GM21515 (cell line): Measurements from ENCODE around the gene CAST.
A peak's percentile ranks its signal among the peaks of the same experiment; 100 is the strongest.

Experiments used
- ATAC-seq: cut with Tn5 transposase; IDR thresholded peaks from one replicate; pipeline ENCODE4 v1.9.1; 2021; ENCODE audit not compliant: unreplicated experiment

CAST gene

GRCh38 chr5:96671441-96671840, 9.3 kb downstream of the CAST start:
- ATAC-seq = no peak

- ATAC-seq = no peak
Observed at GRCh38 chr5:96673127-96673526, 11.0 kb downstream of the CAST start.

- no peak for ATAC-seq
Observed at GRCh38 chr5:96675882-96676281, 13.7 kb downstream of the CAST start.

- no peak for ATAC-seq
Observed at GRCh38 chr5:96677496-96677895, 15.3 kb downstream of the CAST start.

- ATAC-seq = no peak
Observed at GRCh38 chr5:96679293-96679692, 17.1 kb downstream of the CAST start.

GRCh38 chr5:96680759-96681470, 18.7 kb downstream of the CAST start:
- no peak for ATAC-seq

- ATAC-seq = no peak
Observed at GRCh38 chr5:96683392-96683791, 21.2 kb downstream of the CAST start.

GRCh38 chr5:96683810-96684209, 21.6 kb downstream of the CAST start:
- no peak for ATAC-seq

- ATAC-seq = no peak
Observed at GRCh38 chr5:96687080-96687479, 24.9 kb downstream of the CAST start.

GRCh38 chr5:96687812-96688453, 25.8 kb downstream of the CAST start:
- peak; percentile 81 for ATAC-seq

GRCh38 chr5:96690861-96691260, 28.7 kb downstream of the CAST start:
- ATAC-seq = no peak

GRCh38 chr5:96691503-96692303, 29.5 kb downstream of the CAST start:
- ATAC-seq = no peak

GRCh38 chr5:96692441-96692840, 30.3 kb downstream of the CAST start:
- no peak for ATAC-seq

- ATAC-seq = no peak
Observed at GRCh38 chr5:96699186-96699820, 37.1 kb downstream of the CAST start.

- peak; percentile 54 for ATAC-seq
Observed at GRCh38 chr5:96702503-96703383, 40.6 kb downstream of the CAST start.

GRCh38 chr5:96703384-96703920, 41.3 kb downstream of the CAST start:
- ATAC-seq = peak; percentile 83

- no peak for ATAC-seq
Observed at GRCh38 chr5:96703995-96704394, 41.8 kb downstream of the CAST start.

- ATAC-seq = no peak
Observed at GRCh38 chr5:96706433-96707111, 44.4 kb downstream of the CAST start.

GRCh38 chr5:96708600-96708999, 46.4 kb downstream of the CAST start:
- no peak for ATAC-seq
